Ascending aorta (tissue), 2 donors: ENCODE measurements around the gene BCR. TPM values are rescaled to one million over a fixed set of nuclear protein-coding genes. Genes with fewer than 3 reads are reported as not detected.
"Not testable (repeated sequence)": the region's sequence is repeated elsewhere in the genome, so short reads cannot be mapped to it uniquely, and the experiment has no call there.

ENCODE experiments used
- DNase-seq, 2 donors: peaks; one replicate each; pipeline ENCODE4 v3.0.0-alpha.2; 2019; ENCODE audit warnings: low spot score in 2 of 2
- H3K27ac ChIP-seq, 2 donors: fragments of 200-600 bp; sonication (generic); one replicate each; pipeline ENCODE4 v1.5.1; 2016 to 2017; ENCODE audit warnings: mild to moderate bottlenecking in 1 of 2
- H3K27me3 ChIP-seq: fragments of 200-600 bp; sonication (generic); one replicate; pipeline ENCODE4 v1.5.1; 2017
- H3K36me3 ChIP-seq, 2 donors: fragments of 200-600 bp; sonication (generic); one replicate each; pipeline ENCODE4 v1.5.1; 2016
- H3K4me1 ChIP-seq, 2 donors: fragments of 200-600 bp; sonication (generic); one replicate each; pipeline ENCODE4 v1.5.1; 2016 to 2017; ENCODE audit warnings: mild to moderate bottlenecking in 1 of 2
- H3K4me3 ChIP-seq, 2 donors: fragments of 200-600 bp; sonication (generic); one replicate each; pipeline ENCODE4 v1.5.1; 2016 to 2017; ENCODE audit warnings: mild to moderate bottlenecking in 1 of 2
- H3K9me3 ChIP-seq, 2 donors: fragments of 200-600 bp; sonication (generic); one replicate each; pipeline ENCODE4 v1.5.1; 2016
- intact Hi-C: fragments of 100-400 bp; cut with DNase I; formaldehyde crosslinking; loops from one replicate; pipeline ENCODE4 v1.15.1; 2023
- total RNA-seq: library from RNA; depleted of rRNA; stranded (reverse); fragments of >200 nt; gene quantifications from one replicate; pipeline ENCODE4 v1.1.0, GENCODE V29; 2016
- TF ChIP-seq, protein P1 (sequence below), 3 experiments: fragments of 200-600 bp in 2 of 3; fragments of 450-650 bp in 1 of 3; sonication (generic) in 2 of 3; IDR thresholded peaks; one replicate each; pipeline ENCODE4 v1.5.1; 2016 to 2019; ENCODE audit warnings: antibody characterized with exemption in 3 of 3, mild to moderate bottlenecking in 1 of 3, moderate library complexity in 1 of 3

BCR gene
- total RNA-seq, 1 donor from 2014 or later: 216 TPM

DNA sequence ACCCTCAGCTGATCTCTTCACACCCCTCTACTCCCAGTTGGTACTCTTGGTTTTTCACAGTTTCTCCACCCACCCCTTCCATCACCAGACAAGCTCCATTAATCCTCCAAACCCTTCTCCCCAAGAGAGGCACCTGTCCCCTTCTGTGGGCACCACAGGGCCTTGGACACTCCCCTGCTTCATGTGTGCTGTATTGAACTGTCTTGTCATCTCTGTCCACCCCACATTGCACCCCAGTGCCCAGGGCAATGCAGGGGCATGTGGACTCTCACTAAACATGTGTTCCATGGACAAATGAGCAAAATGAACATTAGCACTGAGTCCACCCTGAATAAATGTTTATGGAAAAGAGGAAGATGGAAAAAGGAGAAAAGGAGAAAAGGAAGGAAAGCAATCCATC is 181.4 kb downstream of the BCR start:
- H3K4me3 ChIP-seq: no peak overlapping the region
- DNase-seq: no peak
- intact Hi-C loops: no loop called here
- H3K27me3 ChIP-seq: no peaks in the 10 kb centered on the region
- TF ChIP-seq, protein P1, sequence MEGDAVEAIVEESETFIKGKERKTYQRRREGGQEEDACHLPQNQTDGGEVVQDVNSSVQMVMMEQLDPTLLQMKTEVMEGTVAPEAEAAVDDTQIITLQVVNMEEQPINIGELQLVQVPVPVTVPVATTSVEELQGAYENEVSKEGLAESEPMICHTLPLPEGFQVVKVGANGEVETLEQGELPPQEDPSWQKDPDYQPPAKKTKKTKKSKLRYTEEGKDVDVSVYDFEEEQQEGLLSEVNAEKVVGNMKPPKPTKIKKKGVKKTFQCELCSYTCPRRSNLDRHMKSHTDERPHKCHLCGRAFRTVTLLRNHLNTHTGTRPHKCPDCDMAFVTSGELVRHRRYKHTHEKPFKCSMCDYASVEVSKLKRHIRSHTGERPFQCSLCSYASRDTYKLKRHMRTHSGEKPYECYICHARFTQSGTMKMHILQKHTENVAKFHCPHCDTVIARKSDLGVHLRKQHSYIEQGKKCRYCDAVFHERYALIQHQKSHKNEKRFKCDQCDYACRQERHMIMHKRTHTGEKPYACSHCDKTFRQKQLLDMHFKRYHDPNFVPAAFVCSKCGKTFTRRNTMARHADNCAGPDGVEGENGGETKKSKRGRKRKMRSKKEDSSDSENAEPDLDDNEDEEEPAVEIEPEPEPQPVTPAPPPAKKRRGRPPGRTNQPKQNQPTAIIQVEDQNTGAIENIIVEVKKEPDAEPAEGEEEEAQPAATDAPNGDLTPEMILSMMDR (IDR thresholded peaks at IDR 0.05): no peak
- H3K27ac ChIP-seq: no peak overlapping the region
- no peaks in the 10 kb centered on the region for H3K36me3 ChIP-seq
- H3K4me1 ChIP-seq: no peaks in the 10 kb centered on the region
- H3K9me3 ChIP-seq: no peaks in the 10 kb centered on the region

DNA sequence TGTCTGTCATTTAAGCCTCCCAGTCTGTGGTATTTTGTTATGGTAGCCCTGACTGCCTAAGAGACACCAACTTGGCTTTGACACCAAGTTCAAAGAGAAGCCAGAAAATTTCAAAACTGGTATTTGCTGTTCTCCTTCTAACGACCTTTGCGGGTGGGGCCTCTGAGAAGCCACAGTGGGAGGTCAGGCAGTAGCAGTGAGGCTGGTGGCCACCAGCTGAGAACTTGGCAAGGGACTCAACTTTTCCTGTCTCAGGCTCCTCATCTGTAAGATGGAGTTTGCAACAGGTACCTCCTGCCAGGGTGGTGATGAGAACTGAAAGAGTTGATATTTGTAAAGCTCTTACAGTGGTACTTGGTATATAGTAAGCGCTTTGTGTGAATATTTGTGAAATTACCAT is 183.4 kb downstream of the BCR start:
- Histone ChIP-seq H3K27me3 (no peaks in the 10 kb centered on the region), H3K27ac (no peak overlapping the region), H3K36me3 (no peaks in the 10 kb centered on the region), H3K4me3 (no peak overlapping the region), H3K9me3 (no peaks in the 10 kb centered on the region), H3K4me1 (no peaks in the 10 kb centered on the region)
- TF ChIP-seq, protein P1 (IDR thresholded peaks at IDR 0.05): no peak
- intact Hi-C loops: no loop called here
- DNase-seq: no peak

DNA sequence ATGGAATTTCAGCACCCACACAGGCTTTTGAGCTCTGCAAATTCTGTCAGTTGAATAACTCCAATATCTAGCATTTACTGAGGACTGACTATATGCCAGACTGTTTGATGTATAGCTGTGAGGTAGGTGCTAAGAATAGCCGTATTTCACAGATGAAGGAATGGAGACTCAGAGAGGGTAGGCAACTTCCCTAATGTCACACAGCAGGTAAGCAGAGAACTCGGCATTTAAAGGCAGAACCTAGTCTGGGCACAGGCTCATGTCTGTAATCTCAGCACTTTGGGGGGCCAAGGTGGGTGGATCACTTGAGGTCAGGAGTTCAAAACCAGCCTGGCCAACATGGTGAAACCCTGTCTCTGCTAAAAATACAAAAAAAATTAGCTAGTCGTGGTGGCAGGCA is 184.1 kb downstream of the BCR start:
- DNase-seq: no peak
- Histone ChIP-seq H3K4me3 (no peak overlapping the region), H3K4me1 (no peaks in the 10 kb centered on the region), H3K9me3 (no peaks in the 10 kb centered on the region), H3K27ac (no peak overlapping the region), H3K36me3 (no peaks in the 10 kb centered on the region), H3K27me3 (no peaks in the 10 kb centered on the region)
- intact Hi-C loops: no loop called here
- TF ChIP-seq, protein P1 (IDR thresholded peaks at IDR 0.05): no peak

DNA sequence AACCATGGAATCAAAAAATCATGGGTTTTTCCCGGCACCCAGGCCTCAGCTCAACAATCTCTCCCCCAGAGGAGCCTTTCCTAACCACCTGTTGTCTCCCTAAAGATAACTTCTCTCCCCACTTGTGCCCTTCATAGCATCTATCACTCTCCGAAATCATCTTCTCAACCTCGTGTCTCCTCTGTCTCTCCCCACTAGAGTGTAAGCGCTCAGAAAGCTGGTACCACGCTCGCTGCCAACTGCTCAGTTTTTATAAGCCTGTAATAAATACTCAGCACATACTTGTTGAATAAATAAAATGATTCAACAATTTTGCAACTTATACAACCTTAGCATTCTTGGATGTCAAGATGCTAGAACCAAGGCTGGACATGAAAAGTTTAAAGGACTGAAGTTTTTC is 185.2 kb downstream of the BCR start:
- intact Hi-C loops: no loop called here
- Histone ChIP-seq H3K9me3 (no peaks in the 10 kb centered on the region), H3K4me3 (no peak overlapping the region), H3K36me3 (no peaks in the 10 kb centered on the region), H3K4me1 (no peaks in the 10 kb centered on the region), H3K27ac (no peak overlapping the region), H3K27me3 (no peaks in the 10 kb centered on the region)
- no peak for DNase-seq
- TF ChIP-seq, protein P1 (IDR thresholded peaks at IDR 0.05): no peak

DNA sequence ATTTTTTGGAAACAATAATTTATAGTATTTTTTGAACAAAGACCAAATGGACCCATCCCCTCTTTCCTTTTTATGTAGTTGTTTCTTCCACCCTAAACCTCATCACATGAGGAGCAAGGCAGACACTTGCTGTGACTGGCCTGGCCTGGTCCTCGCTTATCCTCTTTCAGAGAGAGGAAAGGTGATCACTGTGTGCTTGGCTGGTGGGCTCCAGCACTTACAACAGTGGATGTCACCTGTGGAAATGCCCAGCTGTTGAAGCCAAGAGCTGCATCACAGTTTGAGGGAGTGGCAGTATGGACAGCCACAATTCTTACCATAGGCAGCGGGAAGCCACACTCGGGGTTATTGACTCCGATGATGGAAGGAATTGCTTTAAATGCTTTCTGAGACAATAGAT is 185.7 kb downstream of the BCR start:
- TF ChIP-seq, protein P1 (IDR thresholded peaks at IDR 0.05): no peak
- no peaks in the 10 kb centered on the region for H3K27me3 ChIP-seq
- no peak for DNase-seq
- H3K4me3 ChIP-seq: no peak overlapping the region
- intact Hi-C loops: no loop called here
- H3K4me1 ChIP-seq: no peaks in the 10 kb centered on the region
- H3K27ac ChIP-seq: no peak overlapping the region
- H3K36me3 ChIP-seq: no peaks in the 10 kb centered on the region
- H3K9me3 ChIP-seq: no peaks in the 10 kb centered on the region

DNA sequence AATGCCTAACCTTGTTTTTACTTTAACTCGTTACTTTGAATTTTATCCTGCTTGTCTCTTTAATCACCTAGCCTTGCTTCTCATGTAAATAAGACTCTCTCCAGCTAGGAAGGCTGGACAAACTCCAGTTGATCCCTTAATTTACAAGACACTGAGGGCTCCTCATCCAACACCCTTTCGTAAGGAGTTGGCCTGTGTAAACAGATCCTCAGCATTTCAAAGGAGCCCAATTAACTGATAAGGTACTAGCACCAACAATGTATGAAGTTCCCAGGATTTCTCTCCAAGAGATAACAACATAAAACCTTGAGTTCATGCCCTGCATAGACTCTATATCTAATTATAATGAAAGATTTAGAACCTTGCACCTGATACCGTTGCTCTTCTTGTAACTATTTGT is 186.9 kb downstream of the BCR start:
- H3K27me3 ChIP-seq, DNase-seq, H3K4me1 ChIP-seq, H3K27ac ChIP-seq, intact Hi-C loops, H3K36me3 ChIP-seq, H3K9me3 ChIP-seq, H3K4me3 ChIP-seq: not testable (repeated sequence)

Other genes with a start within 250 kb of the BCR start
- gene GNAZ, start 110.0 kb upstream of the BCR start, total RNA-seq: 13.7 TPM
- not detected for gene RSPH14, start 38.5 kb upstream of the BCR start, total RNA-seq
- gene RAB36, start 35.0 kb upstream of the BCR start, total RNA-seq: 1.8 TPM